K562 (cell line): ENCODE measurements around the gene RALA. TPM values are rescaled to one million over a fixed set of nuclear protein-coding genes. Genes with fewer than 3 reads are reported as not detected.

Experiments
- ATAC-seq: fragments of 200-7000 bp; cut with Tn5 transposase; 3 replicates; pipeline ENCODE4 v1.9.1; 2020; ENCODE audit warnings: moderate library complexity
- BruUV-seq: library from RNA; stranded (reverse); fragments of 400-500 nt; replicated peaks from 2 replicates; lab custom pipeline; 2021; lab: Mats Ljungman, UMichigan
- CTCF ChIA-PET: fragments of 300-600 bp; formaldehyde crosslinking; extraction: SDS; loops from one replicate; lab custom pipeline; 2021; ENCODE audit warnings: low intra/inter-chr PET ratio; lab: Yijun Ruan, JAX
- POLR2A ChIA-PET: fragments of 300-600, 350-650 bp; sonication (Branson Sonifier 250); formaldehyde crosslinking; extraction: SDS; loops from one replicate; lab custom pipeline; 2021; ENCODE audit warnings: antibody characterized with exemption, inconsistent platforms; lab: Yijun Ruan, JAX
- DNase-seq, 4 experiments: peaks; one replicate each; pipeline versions ENCODE4 v3.0.0 to v3.0.0-alpha.2; 2011 to 2018; ENCODE audit warnings: low spot score in 3 of 4, mixed read lengths in 3 of 4; ENCODE audit errors: extremely low read depth in 1 of 4
- FAIRE-seq: peaks from 2 replicates; lab custom pipeline; 2011; peaks lifted over from hg19 to GRCh38; lab: Jason Lieb, UNC
- H2AFZ ChIP-seq: 2 replicates; pipeline ENCODE4 v1.6.0; 2011; ENCODE audit warnings: low read depth, low read length, control low read depth, inconsistent platforms
- H3K27ac ChIP-seq: fragments of 200-600 bp; 3 replicates; pipeline ENCODE4 v1.8.0; 2011; ENCODE audit warnings: low read depth, mild to moderate bottlenecking, control low read depth, inconsistent platforms, low read length, moderate library complexity, mixed read lengths; ENCODE audit errors: extremely low read depth
- H3K27me3 ChIP-seq, 2 experiments: fragments of 300-600 bp in 1 of 2; 2 replicates in 1 of 2; 3 replicates in 1 of 2; pipeline versions ENCODE4 v1.6.0 to v1.8.0; 2011; ENCODE audit warnings: inconsistent platforms in 2 of 2, low read length in 2 of 2, mild to moderate bottlenecking in 1 of 2, mixed read lengths in 1 of 2, moderate library complexity in 1 of 2; ENCODE audit not compliant: control insufficient read depth in 2 of 2, insufficient read depth in 2 of 2
- H3K36me3 ChIP-seq: fragments of 300-600 bp; 3 replicates; pipeline ENCODE4 v1.8.0; 2011; ENCODE audit warnings: mild to moderate bottlenecking, low read length, inconsistent platforms; ENCODE audit not compliant: control insufficient read depth, insufficient read depth
- H3K4me1 ChIP-seq, 2 experiments: fragments of 200-600 bp in 1 of 2; replicated peaks in 1 of 2; 2 replicates in 1 of 2; 3 replicates in 1 of 2; pipeline versions ENCODE4 v1.5.1 to v1.8.0; 2011; ENCODE audit warnings: inconsistent platforms in 2 of 2, low read length in 2 of 2, mild to moderate bottlenecking in 1 of 2, mixed read lengths in 1 of 2, moderate library complexity in 1 of 2; ENCODE audit not compliant: control insufficient read depth in 2 of 2, insufficient read depth in 2 of 2
- H3K4me2 ChIP-seq: 2 replicates; pipeline ENCODE4 v1.6.1; 2011; ENCODE audit warnings: low read length, control low read depth, inconsistent platforms, mixed read lengths; ENCODE audit not compliant: insufficient read depth
- H3K4me3 ChIP-seq: fragments of 200-600 bp; sonication (generic), shearing (Covaris generic); 2 replicates; pipeline ENCODE4 v1.5.1; 2016; ENCODE audit warnings: control low read depth, inconsistent platforms
- H3K79me2 ChIP-seq: fragments of 200-600 bp; 3 replicates; pipeline ENCODE4 v1.8.0; 2011; ENCODE audit warnings: low read length, inconsistent platforms; ENCODE audit not compliant: control insufficient read depth, insufficient read depth
- H3K9ac ChIP-seq, 2 experiments: 2 replicates each; pipeline versions ENCODE4 v1.6.0 to v1.6.1; 2011; ENCODE audit warnings: low read depth in 2 of 2, low read length in 2 of 2, control low read depth in 1 of 2, inconsistent platforms in 1 of 2, mild to moderate bottlenecking in 1 of 2, mixed read lengths in 1 of 2; ENCODE audit not compliant: insufficient read depth in 1 of 2
- H3K9me1 ChIP-seq: one replicate; pipeline ENCODE4 v1.6.0; 2011; ENCODE audit warnings: inconsistent platforms, mild to moderate bottlenecking, low read length, moderate library complexity; ENCODE audit not compliant: control insufficient read depth, insufficient read depth
- H3K9me3 ChIP-seq: replicated peaks from 2 replicates; pipeline ENCODE4 v1.5.1; 2011; ENCODE audit warnings: low read depth, low read length, inconsistent platforms; ENCODE audit not compliant: control insufficient read depth, insufficient read depth
- H4K20me1 ChIP-seq: replicated peaks from 2 replicates; pipeline ENCODE4 v1.6.1; 2011; ENCODE audit warnings: low read length, inconsistent platforms, mixed read lengths; ENCODE audit not compliant: control insufficient read depth, insufficient read depth
- BRD4 ChIP-seq: fragments of 200-600 bp; sonication (generic); IDR thresholded peaks from 2 replicates; pipeline ENCODE4 v1.6.1; 2017; ENCODE audit warnings: inconsistent platforms
- CBX5 ChIP-seq: IDR thresholded peaks from 2 replicates; pipeline ENCODE4 v1.6.1; 2014; ENCODE audit warnings: low read depth, borderline replicate concordance
- E2F6 ChIP-seq, 2 experiments: IDR thresholded peaks; 2 replicates each; pipeline ENCODE4 v1.6.1; 2011; ENCODE audit warnings: borderline replicate concordance in 1 of 2, control low read depth in 1 of 2, low read depth in 1 of 2, low read length in 1 of 2, mild to moderate bottlenecking in 1 of 2, mixed read lengths in 1 of 2, moderate library complexity in 1 of 2; ENCODE audit not compliant: insufficient read depth in 1 of 2, insufficient read length in 1 of 2, poor library complexity in 1 of 2, severe bottlenecking in 1 of 2; ENCODE audit errors: extremely low read depth in 1 of 2
- GABPA ChIP-seq: fragments of 200-800 bp; sonication (Bioruptor generic); conservative IDR thresholded peaks from 2 replicates; pipeline ENCODE4 v1.6.1; 2016; ENCODE audit warnings: low read depth, missing genetic modification characterization, missing compliant biosample characterization
- GABPB1 ChIP-seq: sonication (generic); formaldehyde crosslinking; IDR thresholded peaks from 2 replicates; pipeline ENCODE4 v1.8.0; 2022; ENCODE audit warnings: mild to moderate bottlenecking, missing genetic modification reagents
- HEY1 ChIP-seq: fragments of 250-450 bp; sonication (Bioruptor Pico); IDR thresholded peaks from 2 replicates; pipeline ENCODE4 v1.5.0; 2020; ENCODE audit warnings: mild to moderate bottlenecking, moderate library complexity, borderline replicate concordance
- HOMEZ ChIP-seq: fragments of 250-450 bp; sonication (Bioruptor Pico); IDR thresholded peaks from 2 replicates; pipeline ENCODE4 v1.4.0; 2020; ENCODE audit warnings: mild to moderate bottlenecking, moderate library complexity
- MAFF ChIP-seq: IDR thresholded peaks from 2 replicates; pipeline ENCODE4 v1.6.1; 2012; ENCODE audit warnings: low read length, improper control_type of control experiment
- POLR2B ChIP-seq: fragments of 450-650 bp; IDR thresholded peaks from 2 replicates; pipeline ENCODE4 v1.6.1; 2018; ENCODE audit warnings: low read depth; ENCODE audit not compliant: partially characterized antibody
- RAD51 ChIP-seq: fragments of 450-650 bp; IDR thresholded peaks from 2 replicates; pipeline ENCODE4 v1.7.1; 2016; ENCODE audit warnings: low read depth, mild to moderate bottlenecking, borderline replicate concordance
- ZBED1 ChIP-seq: IDR thresholded peaks from 2 replicates; pipeline ENCODE4 v1.6.1; 2014
- ZBTB49 ChIP-seq: sonication (generic); formaldehyde crosslinking; IDR thresholded peaks from 2 replicates; pipeline ENCODE4 v1.8.0; 2022; ENCODE audit warnings: missing genetic modification reagents, mild to moderate bottlenecking, borderline replicate concordance
- ZNF280A ChIP-seq: fragments of 450-650 bp; IDR thresholded peaks from 2 replicates; pipeline ENCODE4 v1.6.1; 2018; ENCODE audit warnings: mild to moderate bottlenecking, low read depth; ENCODE audit not compliant: partially characterized antibody
- WGBS: fragments of 100-300 bp; shearing (Covaris generic); methylation state at CpG from one replicate; pipeline ENCODE4 v1.1.6; 2016; ENCODE audit warnings: low coverage, mixed read lengths; ENCODE audit not compliant: insufficient coverage; ENCODE audit errors: missing lambda C conversion rate; 5-methylcytosine and 5-hydroxymethylcytosine counted together
- in situ Hi-C: fragments of 300-500 bp; cut with MboI; formaldehyde crosslinking; loops from 4 replicates; pipeline ENCODE4 v1.15.0; 2018; ENCODE audit warnings: inconsistent platforms, mixed read lengths
- intact Hi-C: fragments of 100-400 bp; cut with micrococcal nuclease; formaldehyde crosslinking; loops from 2 replicates; pipeline ENCODE4 v1.14.2; 2022
- polyA plus RNA-seq, 8 experiments: library from polyadenylated mRNA; depleted of rRNA in 4 of 8; stranded (reverse) in 5 of 8; unstranded in 3 of 8; fragments of >200 nt; fragmentation: Nextera tagmentation in 2 of 8; fragmentation: Illumina TruSeq in 1 of 8; extraction: Ambion mirVana in 2 of 8; extraction: Trizol in 1 of 8; gene quantifications; 2 replicates each; pipeline versions ENCODE4 v1.2.1 to v1.2.3, GENCODE V29; 2011 to 2014; ENCODE audit warnings: inconsistent platforms in 1 of 8, missing spikeins in 1 of 8
- total RNA-seq, 7 experiments: library from RNA; depleted of rRNA in 6 of 7; stranded (reverse); fragments of >200 nt in 6 of 7; fragmentation: Illumina TruSeq in 2 of 7; extraction: Trizol in 2 of 7; gene quantifications; 2 replicates each; pipeline versions ENCODE4 v1.2.1 to v1.2.3, GENCODE V29; 2011 to 2021; ENCODE audit warnings: low replicate concordance in 1 of 7
- TF ChIP-seq, protein P1 (sequence below): fragments of 250-450 bp; sonication (Bioruptor Pico); IDR thresholded peaks from 2 replicates; pipeline ENCODE4 v1.8.0; 2022; ENCODE audit warnings: inconsistent platforms, mild to moderate bottlenecking, moderate library complexity, borderline replicate concordance

The RALA gene
- total and polyA plus RNA-seq, 9 of the 15 experiments (the other 6 are each of a cell fraction or from before 2014, with no cell fraction given): 7.2 to 28.0 (median 25.7) TPM

- no peaks in the 10 kb centered on the region for H3K9me1 ChIP-seq
- no peaks in the 10 kb centered on the region for H3K79me2 ChIP-seq
- DNase-seq: no peak
- CTCF ChIA-PET: no interaction called here
- 77% methylated on average over 4 of the region's 4 CpGs for WGBS
- no peak for FAIRE-seq
- H3K27me3 ChIP-seq: no peaks in the 10 kb centered on the region
- H3K4me1 ChIP-seq: no peaks in the 10 kb centered on the region
- no peaks in the 10 kb centered on the region for H3K9me3 ChIP-seq
- H3K36me3 ChIP-seq: peaks cover 35% of the 10 kb centered on the region; the same call in 2 of the 3 replicates
- in situ Hi-C loops (no loop called here), intact Hi-C loops (no loop called here)
- no peaks in the 10 kb centered on the region for H4K20me1 ChIP-seq
- POLR2A ChIA-PET: interaction anchor here (0.8 kb wide), 2 partner anchors 8 to 16 kb away, joined by 3 read pairs; no protein-coding TSS in a partner anchor
- no peak for ATAC-seq
- no TSS peak for BruUV-seq
- H3K9ac ChIP-seq: no peak overlapping the region
- H3K27ac ChIP-seq: no peak overlapping the region
- H2AFZ ChIP-seq: no peak overlapping the region
- no peak overlapping the region for H3K4me3 ChIP-seq
- no peak overlapping the region for H3K4me2 ChIP-seq
- TF ChIP-seq GABPB1 (CRISPR knock-in tag) (no peak), HOMEZ (CRISPR knock-in tag) (no peak), POLR2B (no peak), ZBED1 (no peak), ZBTB49 (CRISPR knock-in tag) (no peak), MAFF (no peak), BRD4 (no peak), RAD51 (no peak), CBX5 (no peak), E2F6 (IDR thresholded peaks at IDR 0.05; ENCODE audit: borderline replicate concordance in 1 of 2, extremely low read depth in 1 of 2, insufficient read depth in 1 of 2, insufficient read length in 1 of 2, low read depth in 1 of 2, low read length in 1 of 2, poor library complexity in 1 of 2, severe bottlenecking in 1 of 2) (no peak), GABPA (no peak), HEY1 (CRISPR knock-in tag) (no peak), ZNF280A (no peak)
- TF ChIP-seq, protein P1, sequence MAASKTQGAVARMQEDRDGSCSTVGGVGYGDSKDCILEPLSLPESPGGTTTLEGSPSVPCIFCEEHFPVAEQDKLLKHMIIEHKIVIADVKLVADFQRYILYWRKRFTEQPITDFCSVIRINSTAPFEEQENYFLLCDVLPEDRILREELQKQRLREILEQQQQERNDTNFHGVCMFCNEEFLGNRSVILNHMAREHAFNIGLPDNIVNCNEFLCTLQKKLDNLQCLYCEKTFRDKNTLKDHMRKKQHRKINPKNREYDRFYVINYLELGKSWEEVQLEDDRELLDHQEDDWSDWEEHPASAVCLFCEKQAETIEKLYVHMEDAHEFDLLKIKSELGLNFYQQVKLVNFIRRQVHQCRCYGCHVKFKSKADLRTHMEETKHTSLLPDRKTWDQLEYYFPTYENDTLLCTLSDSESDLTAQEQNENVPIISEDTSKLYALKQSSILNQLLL (CRISPR knock-in tag): no peak
Measured at GRCh38 chr7:39702133-39702532, 78.8 kb downstream of the RALA start.
